Naive thymus-derived CD8-positive, alpha-beta T cell (primary cell): ENCODE measurements around the gene PARD3. TPM values are rescaled to one million over a fixed set of nuclear protein-coding genes. Genes with fewer than 3 reads are reported as not detected.
A peak's percentile ranks its signal among the peaks of the same experiment; 100 is the strongest.

Source experiments
- ATAC-seq, 2 donors: fragments of 150-1000 bp; cut with Tn5 transposase in 1 of 2; sonication (Bioruptor Pico), chemical (Tn5 transposase) in 1 of 2; 1 replicate in 1 of 2; 2 replicates in 1 of 2; pipeline ENCODE4 v1.10.0; 2021; ENCODE audit warnings: mild to moderate bottlenecking in 2 of 2, moderate library complexity in 2 of 2
- POLR2A ChIA-PET: fragments of 350-600 bp; sonication (Branson Sonifier 250); formaldehyde crosslinking; loops from one replicate; lab custom pipeline; 2021; ENCODE audit warnings: antibody characterized with exemption; lab: Charles Lee
- DNase-seq, 10 donors: peaks; one replicate each; pipeline versions ENCODE4 v3.0.0 to v3.0.0-alpha.2; 2020 to 2022
- H3K27ac Mint-ChIP-seq, 10 donors: one replicate each; pipeline ENCODE4 v1.8.0; 2020 to 2022; ENCODE audit warnings: mild to moderate bottlenecking in 10 of 10, mixed read lengths in 10 of 10, moderate library complexity in 4 of 10, inconsistent platforms in 1 of 10
- H3K27me3 Mint-ChIP-seq, 5 donors: one replicate each; pipeline ENCODE4 v1.8.0; 2021 to 2022; ENCODE audit warnings: mixed read lengths in 5 of 5
- H3K36me3 Mint-ChIP-seq, 3 donors: one replicate each; pipeline ENCODE4 v1.8.0; 2020 to 2022; ENCODE audit warnings: mixed read lengths in 3 of 3, mild to moderate bottlenecking in 2 of 3, inconsistent platforms in 1 of 3
- H3K4me1 Mint-ChIP-seq, 4 donors: one replicate each; pipeline ENCODE4 v1.8.0; 2021 to 2022; ENCODE audit warnings: mixed read lengths in 4 of 4
- H3K4me3 Mint-ChIP-seq, 10 donors: one replicate each; pipeline ENCODE4 v1.8.0; 2020 to 2022; ENCODE audit warnings: mild to moderate bottlenecking in 10 of 10, mixed read lengths in 10 of 10, moderate library complexity in 6 of 10, inconsistent platforms in 1 of 10
- H3K9me3 Mint-ChIP-seq, 9 donors: one replicate each; pipeline ENCODE4 v1.8.0; 2020 to 2022; ENCODE audit warnings: mixed read lengths in 9 of 9, mild to moderate bottlenecking in 3 of 9, inconsistent platforms in 1 of 9, moderate library complexity in 1 of 9
- polyA plus RNA-seq, 3 donors: library from polyadenylated mRNA; unstranded; fragments of 300-500 nt; fragmentation: Illumina TruSeq; gene quantifications; one replicate each; pipeline ENCODE4 v1.2.3, GENCODE V29; 2021
- total RNA-seq, 8 experiments: library from RNA in 2 of 8; stranded (reverse) in 2 of 8; gene quantifications; one replicate each; pipeline ENCODE4 v1.2.3 and lab custom pipeline; 2021 to 2026

PARD3 gene
- total and polyA plus RNA-seq, 5 experiments from 2014 or later = 0.10 to 0.51 (median 0.18) TPM

DNA sequence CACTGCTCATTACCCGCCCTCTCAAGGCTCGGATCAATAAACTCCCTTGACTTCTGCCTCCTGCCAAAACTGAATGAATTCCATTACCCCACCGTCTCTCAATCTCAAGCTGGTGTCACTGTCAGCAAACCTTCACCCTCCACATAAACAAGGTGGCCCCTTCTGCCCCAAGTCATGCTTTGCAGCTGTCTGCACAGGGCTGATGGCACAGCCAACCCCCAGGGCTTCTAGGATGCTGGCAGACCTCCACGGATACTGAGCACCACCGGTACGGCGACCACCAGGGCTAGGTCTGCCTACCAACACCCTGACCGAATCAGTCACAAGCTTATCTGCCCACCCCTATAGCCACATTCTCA lies 46.1 kb downstream of the PARD3 start:
- H3K27me3 Mint-ChIP-seq = peaks cover 4 to 15% (median 8%) of the 10 kb centered on the region in 5 donors
- no peak for DNase-seq
- H3K4me1 Mint-ChIP-seq = no peaks in the 10 kb centered on the region
- no peaks in the 10 kb centered on the region for H3K36me3 Mint-ChIP-seq
- H3K9me3 Mint-ChIP-seq = peaks cover 0 to 3% (median 0%) of the 10 kb centered on the region in 9 donors
- no peak overlapping the region for H3K4me3 Mint-ChIP-seq
- POLR2A ChIA-PET = no interaction called here
- ATAC-seq = no peak
- H3K27ac Mint-ChIP-seq = no peak overlapping the region

DNA sequence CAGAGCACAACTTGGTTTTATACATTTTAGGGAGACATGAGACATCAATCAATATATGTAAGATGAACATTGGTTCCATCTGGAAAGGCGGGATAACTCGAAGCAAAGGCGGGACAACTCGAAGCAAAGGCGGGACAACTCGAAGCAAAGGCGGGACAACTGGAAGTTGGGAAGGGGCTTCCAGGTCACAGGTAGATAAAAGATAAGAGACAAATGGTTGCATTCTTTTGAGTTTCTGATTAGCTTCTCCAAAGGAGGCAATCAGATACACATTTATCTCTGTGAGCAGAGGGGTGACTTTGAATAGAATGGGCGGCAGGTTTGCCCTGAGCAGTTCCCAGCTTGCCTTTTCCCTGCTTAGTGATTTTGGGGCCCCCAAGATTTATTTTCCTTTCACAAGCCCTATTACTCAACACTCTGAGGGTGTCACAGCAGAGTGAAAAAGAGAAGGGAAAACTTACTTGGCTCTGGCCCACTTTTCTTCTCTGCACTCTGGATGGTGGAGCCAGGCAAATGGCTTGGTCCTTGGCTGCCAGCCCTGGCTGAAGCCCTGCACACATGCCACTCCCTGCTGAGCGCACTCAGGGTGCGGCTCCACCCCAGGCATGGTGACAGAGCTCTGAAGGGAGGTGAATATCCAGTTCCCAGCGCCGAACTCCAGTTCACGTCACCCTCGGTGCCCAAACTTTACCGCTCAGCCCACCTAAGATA lies 46.7 kb downstream of the PARD3 start:
- Mint-ChIP-seq H3K36me3 (no peaks in the 10 kb centered on the region), H3K9me3 (peaks cover 0 to 3% (median 0%) of the 10 kb centered on the region in 9 donors), H3K27ac (peak overlapping the region in 1 of 10 donors; percentile 2), H3K4me3 (no peak overlapping the region), H3K27me3 (peaks cover 4 to 15% (median 8%) of the 10 kb centered on the region in 5 donors), H3K4me1 (no peaks in the 10 kb centered on the region)
- no peak for ATAC-seq
- no peak for DNase-seq
- POLR2A ChIA-PET = no interaction called here

DNA sequence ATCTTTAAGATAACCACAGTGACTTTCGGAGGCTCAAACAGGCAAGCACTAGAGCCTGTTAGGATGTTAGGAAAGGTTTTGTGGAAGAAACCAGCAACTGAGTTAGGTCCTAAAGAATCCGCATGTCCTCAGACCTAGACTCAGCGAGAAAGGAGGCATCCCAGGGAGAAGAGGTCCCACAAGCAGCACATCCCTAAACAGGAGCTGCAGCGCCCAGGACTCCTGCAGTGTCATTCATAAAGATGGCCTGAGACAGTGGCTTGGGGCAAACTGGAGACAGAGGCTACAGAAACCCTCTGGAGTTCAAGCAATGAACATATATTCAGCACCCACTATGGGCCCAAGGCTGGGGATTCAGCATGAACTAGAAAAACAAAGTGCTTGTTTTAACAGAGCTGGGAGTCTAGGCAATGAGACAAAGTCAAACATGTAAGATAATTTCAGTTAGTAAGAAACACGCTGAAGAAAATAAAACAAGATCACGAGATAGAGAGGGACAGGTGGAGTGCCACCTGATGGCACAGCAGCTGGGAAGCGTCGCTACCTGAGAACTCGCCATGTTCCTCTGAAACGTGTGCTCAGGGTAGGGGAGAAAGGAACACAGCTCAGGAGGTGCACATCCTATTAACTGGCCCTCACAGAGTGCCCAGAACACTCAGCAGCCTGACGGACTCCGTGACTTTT lies 48.1 kb downstream of the PARD3 start:
- DNase-seq = no peak

DNA sequence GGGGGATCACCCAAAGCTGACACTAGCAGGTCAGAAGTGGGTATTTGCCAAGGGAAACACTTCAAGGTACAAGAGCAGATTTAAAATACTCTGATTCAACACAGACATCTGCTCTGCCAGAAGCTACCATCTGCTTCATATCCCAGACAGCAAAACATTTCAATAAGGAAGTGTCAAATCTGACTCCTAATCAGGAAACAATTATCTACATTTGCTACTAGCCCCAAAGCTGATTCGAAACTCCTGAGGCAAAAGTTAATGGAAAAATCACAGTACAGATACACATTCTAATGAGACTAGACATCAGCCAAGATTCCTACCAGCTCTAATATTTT lies 48.9 kb downstream of the PARD3 start:
- Mint-ChIP-seq H3K4me1 (no peaks in the 10 kb centered on the region), H3K27me3 (peaks cover 4 to 21% (median 11%) of the 10 kb centered on the region in 5 donors), H3K27ac (no peak overlapping the region), H3K9me3 (peaks cover 0 to 3% (median 0%) of the 10 kb centered on the region in 9 donors), H3K36me3 (no peaks in the 10 kb centered on the region), H3K4me3 (no peak overlapping the region)
- no peak for DNase-seq
- ATAC-seq = no peak
- POLR2A ChIA-PET = no interaction called here

More for the DNA sequence above, 48.1 kb downstream of the PARD3 start:
- H3K36me3 Mint-ChIP-seq = no peaks in the 10 kb centered on the region
- H3K9me3 Mint-ChIP-seq = peaks cover 0 to 3% (median 0%) of the 10 kb centered on the region in 9 donors
- H3K27ac Mint-ChIP-seq = no peak overlapping the region
- peaks cover 4 to 20% (median 8%) of the 10 kb centered on the region in 5 donors for H3K27me3 Mint-ChIP-seq
- no peak overlapping the region for H3K4me3 Mint-ChIP-seq
- POLR2A ChIA-PET = no interaction called here
- ATAC-seq = no peak
- H3K4me1 Mint-ChIP-seq = no peaks in the 10 kb centered on the region

DNA sequence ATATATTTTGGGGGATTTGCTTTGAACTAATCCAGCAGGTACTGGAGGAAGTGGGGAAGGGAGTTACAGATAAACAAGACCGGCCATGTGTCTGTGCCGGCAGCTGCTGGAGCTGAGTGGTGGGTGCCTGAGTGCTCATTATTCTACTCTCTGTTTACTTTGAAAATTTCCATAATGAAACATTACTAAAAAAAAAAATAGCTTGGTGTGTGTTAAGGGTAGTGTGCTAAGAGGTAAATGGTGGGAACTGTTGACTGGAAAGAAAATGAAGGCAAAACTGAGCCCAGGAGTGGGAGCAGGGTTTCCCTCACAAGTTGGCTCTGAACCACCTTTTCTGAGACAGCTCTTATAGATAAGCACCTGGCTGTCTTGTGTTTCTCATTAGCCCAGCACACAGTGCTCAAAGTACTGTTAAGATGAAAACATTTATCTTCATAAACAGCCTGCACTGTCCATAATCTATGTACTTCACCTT lies 50.6 kb downstream of the PARD3 start:
- peaks cover 0 to 16% (median 6%) of the 10 kb centered on the region in 5 donors for H3K27me3 Mint-ChIP-seq
- H3K4me1 Mint-ChIP-seq = no peaks in the 10 kb centered on the region
- H3K36me3 Mint-ChIP-seq = no peaks in the 10 kb centered on the region
- DNase-seq (no peak), ATAC-seq (no peak)
- POLR2A ChIA-PET = no interaction called here
- no peak overlapping the region for H3K27ac Mint-ChIP-seq
- no peak overlapping the region for H3K4me3 Mint-ChIP-seq
- peaks cover 0 to 3% (median 0%) of the 10 kb centered on the region in 9 donors for H3K9me3 Mint-ChIP-seq

DNA sequence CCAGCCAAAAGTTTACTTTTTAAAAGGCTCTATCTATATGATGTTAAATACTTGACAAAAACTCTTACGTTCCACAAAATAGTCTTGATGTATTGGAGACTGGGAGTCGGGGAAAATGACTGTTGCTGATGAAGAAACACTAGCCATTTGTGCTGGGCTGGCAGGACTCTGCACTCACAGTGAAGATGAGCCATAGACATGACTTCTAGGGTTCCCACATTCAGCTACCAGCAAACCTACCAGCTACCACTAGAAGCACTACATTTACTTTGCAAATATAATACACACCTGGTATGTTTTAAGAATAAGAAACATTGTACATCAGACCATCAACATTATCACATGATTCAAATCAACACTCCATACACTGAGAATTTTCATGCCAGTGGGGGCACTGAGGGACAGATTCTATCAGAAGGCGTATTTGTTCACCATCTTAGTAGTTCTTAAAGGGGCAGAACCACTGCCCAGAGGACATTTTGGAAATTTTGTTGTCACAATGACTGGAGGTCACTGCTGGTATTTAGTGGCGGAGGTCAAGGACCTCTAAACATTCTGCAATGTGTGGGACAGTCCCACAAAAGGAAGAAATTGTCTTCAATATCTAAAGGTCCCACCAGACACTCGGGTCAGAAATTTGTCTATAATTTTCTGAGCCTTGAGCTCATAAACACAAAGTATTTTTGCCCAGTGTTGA lies 52.3 kb downstream of the PARD3 start:
- Mint-ChIP-seq H3K9me3 (no peaks in the 10 kb centered on the region), H3K4me3 (no peak overlapping the region), H3K4me1 (no peaks in the 10 kb centered on the region), H3K27me3 (peaks cover 0 to 7% (median 0%) of the 10 kb centered on the region in 5 donors), H3K27ac (no peak overlapping the region), H3K36me3 (no peaks in the 10 kb centered on the region)
- DNase-seq (no peak), ATAC-seq (no peak)
- POLR2A ChIA-PET = no interaction called here

DNA sequence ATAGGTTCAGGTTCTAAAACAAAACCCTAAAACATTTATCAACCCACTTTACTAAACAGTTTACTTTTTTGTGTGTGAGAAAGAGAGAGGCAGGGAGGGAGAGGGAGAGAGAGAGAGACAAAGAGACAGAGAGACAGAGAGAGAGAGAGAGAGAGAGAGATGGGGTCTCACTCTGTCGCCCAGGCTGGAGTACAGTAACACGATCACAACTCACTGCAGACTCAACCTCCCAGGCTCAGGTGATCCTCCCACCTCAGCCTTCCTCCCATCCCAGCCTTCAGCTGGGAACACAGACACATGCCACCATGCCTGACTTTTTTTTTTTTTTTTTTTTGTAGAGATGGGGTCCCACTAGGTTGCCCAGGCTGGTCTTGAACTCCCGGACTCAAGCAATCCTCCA lies 52.9 kb downstream of the PARD3 start:
- Mint-ChIP-seq H3K36me3 (no peaks in the 10 kb centered on the region), H3K4me1 (no peaks in the 10 kb centered on the region), H3K27ac (no peak overlapping the region), H3K4me3 (no peak overlapping the region), H3K9me3 (no peaks in the 10 kb centered on the region), H3K27me3 (peaks cover 0 to 7% (median 0%) of the 10 kb centered on the region in 5 donors)
- POLR2A ChIA-PET = no interaction called here
- DNase-seq = no peak
- ATAC-seq = no peak

DNA sequence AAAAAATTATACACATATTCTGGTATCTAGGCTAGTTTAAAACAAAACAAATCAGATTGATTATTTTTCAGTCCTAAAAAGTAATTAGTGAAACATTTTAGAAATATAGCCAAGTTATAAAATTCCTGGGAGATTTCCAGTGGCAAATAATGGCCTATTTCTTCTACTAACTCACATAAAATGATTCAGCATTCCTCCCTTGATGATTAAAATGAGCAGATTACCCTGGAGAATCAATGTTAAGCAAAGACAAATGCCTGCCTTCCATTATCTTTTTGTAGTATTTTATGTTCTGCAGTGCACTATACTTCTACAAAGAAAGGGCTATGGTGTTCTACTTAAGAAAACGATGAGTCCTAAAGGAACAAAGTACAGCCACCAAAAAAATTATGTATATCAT lies 53.6 kb downstream of the PARD3 start:
- H3K27me3 Mint-ChIP-seq = peaks cover 0 to 7% (median 0%) of the 10 kb centered on the region in 5 donors
- POLR2A ChIA-PET = no interaction called here
- DNase-seq = no peak

DNA sequence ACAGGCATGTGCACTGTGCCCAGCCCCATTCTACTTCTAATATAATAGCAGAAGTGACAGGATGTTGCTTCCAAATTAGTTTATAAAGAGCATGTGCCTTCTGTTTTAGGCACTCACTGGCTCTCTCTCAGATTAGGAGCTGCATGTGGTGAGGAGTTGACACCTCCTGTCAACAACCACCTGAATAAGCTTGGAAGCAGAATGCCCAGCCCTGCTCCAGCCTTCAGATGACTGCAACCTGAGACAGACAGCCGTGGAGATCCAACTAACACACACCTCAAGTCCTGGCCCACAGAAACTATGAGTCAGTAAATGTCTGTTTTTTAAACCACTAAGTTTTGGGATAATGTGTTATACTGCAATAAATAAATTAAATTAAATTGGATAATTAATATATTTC lies 54.5 kb downstream of the PARD3 start:
- no peak for ATAC-seq
- Mint-ChIP-seq H3K27me3 (peaks cover 0 to 7% (median 0%) of the 10 kb centered on the region in 5 donors), H3K4me1 (no peaks in the 10 kb centered on the region)

More for the DNA sequence above, 53.6 kb downstream of the PARD3 start:
- no peaks in the 10 kb centered on the region for H3K9me3 Mint-ChIP-seq
- no peaks in the 10 kb centered on the region for H3K4me1 Mint-ChIP-seq
- no peak overlapping the region for H3K27ac Mint-ChIP-seq
- no peaks in the 10 kb centered on the region for H3K36me3 Mint-ChIP-seq
- no peak for ATAC-seq
- H3K4me3 Mint-ChIP-seq = no peak overlapping the region

DNA sequence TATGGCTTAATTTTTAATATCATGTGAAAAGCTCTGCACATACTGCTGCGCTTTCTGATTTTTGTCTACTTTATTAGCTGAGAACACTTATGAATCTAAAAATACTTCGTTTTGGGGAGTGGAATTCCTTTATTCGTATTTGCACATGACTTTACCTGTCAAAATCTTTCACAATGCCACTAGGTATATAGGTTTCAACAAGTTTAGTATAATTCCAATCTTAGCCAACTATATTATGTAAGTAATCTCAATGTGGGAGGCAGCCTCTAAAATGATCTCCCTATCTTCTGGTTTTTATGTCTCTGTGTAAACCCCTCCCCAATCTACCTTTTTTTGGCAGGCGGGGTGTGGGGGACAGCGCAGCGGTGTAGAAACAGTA lies 55.3 kb downstream of the PARD3 start:
- H3K4me1 Mint-ChIP-seq = no peaks in the 10 kb centered on the region

More for the DNA sequence above, 54.5 kb downstream of the PARD3 start:
- H3K36me3 Mint-ChIP-seq = no peaks in the 10 kb centered on the region
- POLR2A ChIA-PET = no interaction called here
- H3K27ac Mint-ChIP-seq = no peak overlapping the region
- no peak for DNase-seq
- H3K4me3 Mint-ChIP-seq = no peak overlapping the region
- peaks cover 0 to 1% (median 0%) of the 10 kb centered on the region in 9 donors for H3K9me3 Mint-ChIP-seq

DNA sequence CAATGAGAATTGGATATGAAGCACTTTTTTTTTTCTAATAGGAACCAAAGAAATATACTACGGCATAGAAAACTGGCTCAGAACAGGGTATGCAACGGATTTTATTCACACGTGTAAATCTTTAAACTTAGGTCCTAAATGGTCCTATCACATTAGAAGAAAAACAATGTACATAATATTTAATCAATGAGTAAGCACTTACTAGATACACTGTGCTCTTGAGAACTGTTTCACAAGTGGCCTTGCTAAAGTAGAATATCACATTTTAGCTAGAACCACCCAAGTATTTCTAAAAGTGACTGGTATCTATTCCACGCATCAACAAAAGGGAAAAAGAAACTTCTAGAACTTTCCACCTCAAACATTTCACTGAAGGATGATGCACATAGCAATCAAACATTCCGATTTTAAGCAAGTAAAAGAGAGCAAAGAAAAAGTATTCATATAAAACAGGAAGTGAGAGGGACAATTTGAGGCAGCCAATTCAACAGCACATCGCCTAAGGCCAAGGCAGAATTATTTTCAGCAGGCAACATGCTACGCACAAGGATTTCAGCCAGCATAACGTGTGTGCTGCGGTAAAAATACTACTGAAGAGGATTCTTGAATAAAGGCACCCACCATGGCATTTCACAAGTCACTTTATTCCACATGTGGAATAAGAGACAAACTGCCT lies 55.8 kb downstream of the PARD3 start:
- Mint-ChIP-seq H3K4me3 (no peak overlapping the region), H3K27ac (no peak overlapping the region), H3K4me1 (no peaks in the 10 kb centered on the region), H3K9me3 (peaks cover 0 to 1% (median 0%) of the 10 kb centered on the region in 9 donors), H3K36me3 (no peaks in the 10 kb centered on the region), H3K27me3 (peaks cover 0 to 7% (median 0%) of the 10 kb centered on the region in 5 donors)
- no peak for DNase-seq
- POLR2A ChIA-PET = no interaction called here
- no peak for ATAC-seq

More for the DNA sequence above, 55.3 kb downstream of the PARD3 start:
- Mint-ChIP-seq H3K36me3 (no peaks in the 10 kb centered on the region), H3K27ac (no peak overlapping the region), H3K4me3 (no peak overlapping the region), H3K9me3 (peaks cover 0 to 1% (median 0%) of the 10 kb centered on the region in 9 donors), H3K27me3 (peaks cover 0 to 7% (median 0%) of the 10 kb centered on the region in 5 donors)
- no peak for ATAC-seq
- POLR2A ChIA-PET = no interaction called here
- DNase-seq = no peak

DNA sequence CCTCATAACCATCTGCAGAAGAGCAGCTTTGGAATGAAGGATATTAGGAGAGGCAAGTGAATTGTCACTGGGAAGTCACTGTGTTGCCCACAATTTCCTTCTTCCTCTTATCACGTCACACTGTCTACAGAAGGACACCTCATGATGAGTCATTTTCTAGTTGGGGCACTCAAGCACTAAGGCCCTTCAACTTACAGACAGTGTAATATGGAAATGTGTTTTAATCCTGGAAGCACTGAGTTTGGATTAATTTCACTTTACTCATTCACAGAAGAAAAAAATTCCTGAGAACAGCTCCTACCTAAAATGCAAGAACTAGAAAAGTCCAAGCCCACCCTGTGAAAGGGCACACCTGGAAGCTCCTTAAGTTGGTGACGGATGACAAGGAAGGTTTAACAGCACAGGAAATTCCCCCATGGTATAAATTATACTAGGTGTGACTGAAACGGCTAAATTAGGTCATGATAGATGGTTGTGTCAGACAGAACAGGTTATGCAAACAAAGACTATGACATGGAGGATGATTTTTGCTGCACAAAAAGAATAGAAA lies 56.6 kb downstream of the PARD3 start:
- Mint-ChIP-seq H3K4me1 (no peaks in the 10 kb centered on the region), H3K36me3 (no peaks in the 10 kb centered on the region), H3K4me3 (no peak overlapping the region), H3K27ac (no peak overlapping the region), H3K9me3 (peaks cover 0 to 1% (median 0%) of the 10 kb centered on the region in 9 donors), H3K27me3 (peaks cover 0 to 7% (median 0%) of the 10 kb centered on the region in 5 donors)
- POLR2A ChIA-PET = no interaction called here
- DNase-seq (no peak), ATAC-seq (no peak)
